AG09309 (cell line): ENCODE data around the gene PLXNC1.

Experiments
- DNase-seq: peaks from one replicate; pipeline ENCODE4 v3.0.0-alpha.2; 2010; ENCODE audit warnings: low read depth
- H3K4me3 ChIP-seq: 2 replicates; pipeline ENCODE4 v1.5.1; 2011; ENCODE audit warnings: mild to moderate bottlenecking, low read depth, low read length, moderate library complexity; ENCODE audit not compliant: control insufficient read depth
- CTCF ChIP-seq: IDR thresholded peaks from 2 replicates; pipeline ENCODE4 v1.5.1; 2011; ENCODE audit warnings: mild to moderate bottlenecking, low read depth, low read length, inconsistent platforms; ENCODE audit not compliant: insufficient read depth, control insufficient read depth; ENCODE audit errors: missing control alignments

Gene PLXNC1

GRCh38 chr12:94116191-94116590, 32.2 kb upstream of the PLXNC1 start:
- no peak for DNase-seq
- no peak for TF ChIP-seq CTCF

GRCh38 chr12:94121886-94122285, 26.5 kb upstream of the PLXNC1 start:
- TF ChIP-seq CTCF, result no peak

More at GRCh38 chr12:94116191-94116590, 32.2 kb upstream of the PLXNC1 start:
- H3K4me3 ChIP-seq, result no peak overlapping the region

GRCh38 chr12:94122591-94122990, 25.8 kb upstream of the PLXNC1 start:
- TF ChIP-seq CTCF, result no peak
- H3K4me3 ChIP-seq, result no peak overlapping the region
- no peak for DNase-seq

More at GRCh38 chr12:94121886-94122285, 26.5 kb upstream of the PLXNC1 start:
- H3K4me3 ChIP-seq, result no peak overlapping the region
- DNase-seq, result no peak

- DNase-seq, result no peak
- H3K4me3 ChIP-seq, result no peak overlapping the region
- TF ChIP-seq CTCF, result no peak
Observed at GRCh38 chr12:94123127-94123526, 25.2 kb upstream of the PLXNC1 start.

- no peak for TF ChIP-seq CTCF
- no peak for DNase-seq
- no peak overlapping the region for H3K4me3 ChIP-seq
Observed at GRCh38 chr12:94126067-94126466, 22.3 kb upstream of the PLXNC1 start.

- DNase-seq, result no peak
- no peak for TF ChIP-seq CTCF
- H3K4me3 ChIP-seq, result no peak overlapping the region
Observed at GRCh38 chr12:94127239-94128131, 20.9 kb upstream of the PLXNC1 start.
